ENCODE measurements around the gene CAMK2N1.

- no peak for TF ChIP-seq CTCF (conservative IDR thresholded peaks at IDR 0.05 in 1 of 2, IDR thresholded peaks at IDR 0.05 in 1 of 2; ENCODE audit: low read depth in 1 of 2, low read length in 2 of 2)
- TF ChIP-seq EZH2 (IDR thresholded peaks at IDR 0.05; ENCODE audit: low read length, missing control alignments) = peak; percentile 35
Observed at GRCh38 chr1:20533635-20534034, 47.6 kb upstream of the CAMK2N1 start.
